Smooth muscle cell of the umbilical artery (primary cell): ENCODE data around the gene CASP6. TPM values are rescaled to one million over a fixed set of nuclear protein-coding genes. Genes with fewer than 3 reads are reported as not detected.

Experiments used
- total RNA-seq: library from RNA; depleted of rRNA; stranded (reverse); fragments of >200 nt; gene quantifications from 2 replicates; pipeline ENCODE4 v1.2.3, GENCODE V29; 2014

CASP6 gene
- 29.4 and 31.6 TPM in 2 replicates for total RNA-seq

DNA sequence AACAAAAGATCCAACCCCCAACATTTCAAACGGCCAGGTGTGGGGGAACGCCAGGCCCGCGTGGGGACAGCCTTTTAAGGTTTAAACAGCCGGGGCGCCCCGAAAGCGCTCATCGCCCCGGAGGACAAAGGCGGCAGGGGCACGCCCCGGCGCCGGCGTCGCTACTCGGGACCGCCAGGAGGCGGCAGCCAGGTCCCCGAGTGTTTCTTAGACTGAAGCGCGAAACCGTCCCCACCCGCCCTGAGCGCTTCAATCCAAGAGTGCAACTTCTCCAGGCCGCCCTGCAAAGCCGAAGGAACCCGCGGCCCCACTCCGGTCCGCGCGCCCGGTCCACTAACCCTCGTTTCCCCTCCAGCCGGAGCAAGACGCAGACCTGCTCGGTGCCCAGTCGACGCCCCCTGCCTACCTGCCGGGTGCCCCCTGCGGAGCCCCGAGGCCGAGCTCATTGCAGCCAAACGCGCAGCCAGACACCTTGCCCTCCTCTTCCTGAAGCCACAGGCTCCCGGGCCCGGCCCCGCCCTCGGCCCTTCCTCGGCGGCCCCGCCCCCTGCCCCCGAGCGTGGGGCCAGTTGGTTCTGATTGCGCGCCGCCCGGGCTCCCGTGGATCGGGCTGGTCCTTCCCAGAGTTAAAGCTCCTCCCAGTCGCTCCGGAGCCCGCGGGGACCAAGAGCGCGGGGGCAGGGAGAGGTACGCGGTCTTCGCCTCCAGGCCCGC, at the start of gene CASP6:
Gene CASP6, minus strand, starts transcription at position 496 of the 714 bp plus-strand sequence. Its CDS starts 50 bp downstream, at position 446.

DNA sequence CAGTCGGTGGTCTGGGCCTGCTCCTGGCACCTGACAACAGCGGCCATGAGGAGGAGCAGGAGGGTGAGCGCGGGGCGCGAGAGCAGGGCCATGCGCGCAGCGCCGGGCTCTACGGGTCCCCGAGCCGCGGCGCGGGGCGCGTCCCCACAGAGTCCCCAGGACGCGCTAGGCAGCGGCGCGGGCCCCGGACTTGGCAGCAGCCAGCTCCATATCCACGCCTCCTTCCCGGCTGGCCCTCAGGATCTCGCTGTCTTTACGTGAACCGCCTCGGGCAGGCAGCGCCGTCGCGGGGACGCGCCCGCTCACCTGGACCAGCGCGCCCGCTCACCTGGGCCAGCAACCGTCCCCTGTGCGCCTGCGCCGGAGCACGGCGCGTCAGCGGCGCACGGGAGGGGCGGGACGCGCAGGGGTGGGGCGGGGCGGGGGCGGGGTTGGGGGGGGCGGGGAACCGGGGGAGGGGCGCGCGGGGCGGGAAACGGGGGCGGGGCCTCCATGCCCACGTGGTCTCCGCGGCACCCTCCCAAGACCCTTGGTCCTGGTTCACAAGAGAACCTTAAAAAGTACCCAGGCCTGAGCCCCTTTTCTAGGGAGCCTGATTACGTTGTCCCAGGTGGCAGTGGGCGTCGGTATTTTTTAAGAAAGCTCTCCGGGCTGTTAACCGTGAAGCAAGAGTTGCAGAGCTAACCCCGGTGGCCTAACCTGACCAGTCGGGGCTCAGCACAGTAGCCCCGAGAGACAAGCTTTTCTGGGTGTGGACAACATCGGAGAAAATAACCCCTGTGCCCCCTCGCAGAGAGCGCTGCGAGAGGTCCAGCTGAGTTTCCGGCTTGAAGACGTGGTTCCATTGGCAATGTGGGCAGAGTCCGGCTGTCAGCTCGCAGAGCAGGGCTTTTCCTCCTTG, 26.7 kb upstream of the CASP6 start, which contains the start of gene PLA2G12A:
Gene PLA2G12A, minus strand, starts transcription at position 353 of the 901 bp plus-strand sequence. Its CDS starts 261 bp downstream, at position 92.

Other genes starting within 250 kb of the CASP6 start
- gene MCUB, start 143.2 kb downstream of the CASP6 start, total RNA-seq, result 5.0 and 32.7 TPM in 2 replicates
- 15.4 and 18.3 TPM in 2 replicates for gene PLA2G12A, start 26.6 kb upstream of the CASP6 start, total RNA-seq
- gene CFI, start 98.6 kb upstream of the CASP6 start, total RNA-seq, result 1.2 and 9.2 TPM in 2 replicates
- gene GAR1, start 112.3 kb upstream of the CASP6 start, total RNA-seq, result 2.1 and 4.5 TPM in 2 replicates
- gene RRH, start 124.5 kb upstream of the CASP6 start, total RNA-seq, result not detected in 2 replicates
- gene LRIT3, start 144.7 kb upstream of the CASP6 start, total RNA-seq, result under 0.01 and 0.05 TPM in 2 replicates
- gene EGF, start 209.4 kb upstream of the CASP6 start, total RNA-seq, result 5.9 and 11.3 TPM in 2 replicates